HUES64 (cell line): Measurements from ENCODE around the gene MAP7.
"Not testable (repeated sequence)": the region's sequence is repeated elsewhere in the genome, so short reads cannot be mapped to it uniquely, and the experiment has no call there.

Source experiments
- H3K27ac ChIP-seq: 2 replicates; pipeline ENCODE4 v1.7.0; 2013; ENCODE audit warnings: low read depth, low read length, inconsistent platforms
- H3K27me3 ChIP-seq: 2 replicates; pipeline ENCODE4 v1.6.1; 2013; ENCODE audit warnings: mild to moderate bottlenecking, low read length; ENCODE audit not compliant: insufficient read depth
- H3K36me3 ChIP-seq: 2 replicates; pipeline ENCODE4 v1.6.1; 2013; ENCODE audit warnings: mild to moderate bottlenecking, low read length; ENCODE audit not compliant: insufficient read depth
- H3K4me1 ChIP-seq: 2 replicates; pipeline ENCODE4 v1.6.1; 2013; ENCODE audit warnings: mild to moderate bottlenecking, low read length, moderate library complexity; ENCODE audit not compliant: insufficient read depth
- H3K4me3 ChIP-seq: 2 replicates; pipeline ENCODE4 v1.5.1; 2013; ENCODE audit warnings: mild to moderate bottlenecking, low read length, moderate library complexity
- H3K9ac ChIP-seq: 2 replicates; pipeline ENCODE4 v1.6.1; 2013; ENCODE audit warnings: mild to moderate bottlenecking, low read depth, low read length
- H3K9me3 ChIP-seq: 2 replicates; pipeline ENCODE4 v1.6.1; 2013; ENCODE audit warnings: low read depth, low read length; ENCODE audit not compliant: insufficient read depth
- WGBS: fragments of 150-250, 120-280 bp; methylation state at CpG from one replicate; pipeline ENCODE4 v1.1.7; 2013; ENCODE audit warnings: missing lambda C conversion rate; 5-methylcytosine and 5-hydroxymethylcytosine counted together

Gene MAP7

GRCh38 chr6:136315594-136315993, 234.6 kb downstream of the MAP7 start:
- H3K27me3 ChIP-seq = no peaks in the 10 kb centered on the region
- no peak overlapping the region for H3K9ac ChIP-seq
- H3K4me3 ChIP-seq = no peak overlapping the region
- no peaks in the 10 kb centered on the region for H3K9me3 ChIP-seq
- WGBS = 93% methylated on average over 4 of the region's 4 CpGs
- no peak overlapping the region for H3K27ac ChIP-seq
- no peaks in the 10 kb centered on the region for H3K36me3 ChIP-seq
- no peaks in the 10 kb centered on the region for H3K4me1 ChIP-seq

DNA sequence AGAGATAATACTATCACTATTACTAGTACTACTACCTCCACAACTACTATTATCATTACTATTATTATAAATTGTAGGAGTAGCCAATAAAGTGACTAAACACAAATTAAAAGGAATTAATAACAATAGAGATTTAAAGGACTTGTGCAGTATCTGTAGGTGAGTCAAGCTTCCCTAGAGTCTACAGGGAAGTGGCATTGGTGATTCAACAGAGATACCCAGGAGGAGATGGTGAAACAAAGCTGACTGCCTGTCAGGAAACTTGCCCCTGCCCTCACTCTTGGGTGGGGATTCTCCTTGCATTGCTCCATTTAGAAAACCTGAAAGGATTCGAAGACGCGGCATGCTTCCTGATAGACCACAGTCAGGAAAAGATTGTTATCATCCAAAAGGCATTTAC, 237.2 kb downstream of the MAP7 start:
- Histone ChIP-seq H3K27me3 (no peaks in the 10 kb centered on the region), H3K27ac (no peak overlapping the region), H3K9me3 (no peaks in the 10 kb centered on the region), H3K4me3 (no peak overlapping the region), H3K9ac (no peak overlapping the region), H3K4me1 (no peaks in the 10 kb centered on the region), H3K36me3 (no peaks in the 10 kb centered on the region)
- WGBS = 98% methylated on average over 3 of the region's 3 CpGs

DNA sequence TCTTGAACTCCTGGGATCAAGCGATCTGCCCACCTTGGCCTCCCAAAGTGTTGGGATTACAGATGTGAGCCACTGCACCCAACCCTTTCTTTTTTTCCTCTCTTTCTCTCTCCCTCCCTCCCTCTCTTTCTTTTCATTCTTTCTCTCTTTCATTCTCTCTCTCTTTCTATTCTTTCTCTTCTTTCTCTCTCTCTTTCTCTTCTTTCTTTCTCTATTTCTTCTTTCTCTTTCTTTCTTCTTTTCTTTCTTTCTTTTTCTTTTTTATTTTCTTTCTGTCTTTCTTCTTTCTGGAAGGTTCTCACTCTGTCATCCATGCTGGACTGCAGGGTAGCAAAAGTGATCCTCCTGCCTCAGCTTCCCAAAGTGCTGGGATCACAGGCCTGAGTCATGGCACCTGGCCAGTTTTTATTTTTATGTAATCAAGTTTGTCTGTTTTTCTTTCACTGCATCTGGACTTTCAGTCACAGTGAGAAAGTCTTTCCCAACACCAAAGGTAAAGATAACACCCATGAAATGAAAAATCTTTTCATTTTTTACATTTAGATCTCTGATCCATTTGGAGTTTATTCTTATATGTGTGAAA, 240.4 kb downstream of the MAP7 start:
- Histone ChIP-seq H3K36me3 (no peaks in the 10 kb centered on the region), H3K9ac (no peak overlapping the region), H3K4me1 (no peaks in the 10 kb centered on the region), H3K9me3 (no peaks in the 10 kb centered on the region), H3K4me3 (no peak overlapping the region), H3K27me3 (no peaks in the 10 kb centered on the region), H3K27ac (no peak overlapping the region)
- WGBS = 90% methylated on average over 1 of the region's 1 CpG

DNA sequence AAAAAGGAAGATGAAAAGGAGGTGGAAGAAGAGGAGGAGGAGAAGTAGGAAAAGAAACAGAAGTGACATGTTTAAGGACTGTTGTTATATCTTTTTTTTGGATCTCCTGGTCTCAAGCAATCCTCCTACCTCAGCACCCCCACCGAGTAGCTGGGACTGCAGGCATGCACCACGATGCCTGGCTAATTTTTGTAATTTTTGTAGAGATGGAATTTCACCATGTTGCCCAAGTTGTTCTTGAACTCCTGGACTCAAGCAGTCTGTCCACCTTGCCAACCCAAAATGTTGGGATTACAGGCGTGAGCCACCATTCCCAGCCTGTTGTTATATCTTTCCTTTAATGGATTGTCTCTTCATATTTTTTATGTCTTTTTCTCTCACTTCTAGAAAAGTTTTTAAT, 241.1 kb downstream of the MAP7 start:
- H3K27ac ChIP-seq = no peak overlapping the region

DNA sequence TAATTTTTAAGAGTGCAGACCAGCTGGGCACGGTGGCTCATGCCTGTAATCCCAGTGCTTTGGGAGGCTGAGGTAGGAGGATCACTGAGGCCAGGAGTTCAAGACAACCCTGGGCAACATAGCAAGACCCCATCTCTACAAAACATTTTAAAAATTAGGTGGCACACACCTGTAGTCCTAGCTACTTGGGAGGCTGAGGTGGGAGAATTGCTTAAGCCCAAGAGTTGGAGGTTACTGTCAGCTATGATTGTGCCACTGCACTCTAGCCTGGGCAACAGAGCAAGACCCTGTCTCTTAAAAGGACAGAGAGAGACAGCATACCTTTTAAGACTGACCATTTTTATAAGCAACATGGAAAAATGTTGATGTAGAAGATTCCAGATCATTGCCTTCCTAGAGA, 241.8 kb downstream of the MAP7 start:
- not testable (repeated sequence) for H3K9ac ChIP-seq, H3K4me3 ChIP-seq
- 100% methylated on average over 1 of the region's 1 CpG for WGBS

More for the DNA sequence above, 241.1 kb downstream of the MAP7 start:
- 96% methylated on average over 2 of the region's 3 CpGs for WGBS
- Histone ChIP-seq H3K9me3 (no peaks in the 10 kb centered on the region), H3K4me1 (no peaks in the 10 kb centered on the region), H3K27me3 (no peaks in the 10 kb centered on the region), H3K4me3 (no peak overlapping the region), H3K36me3 (no peaks in the 10 kb centered on the region), H3K9ac (no peak overlapping the region)

GRCh38 chr6:136307351-136307750, 242.9 kb downstream of the MAP7 start:
- Histone ChIP-seq H3K9me3 (no peaks in the 10 kb centered on the region), H3K27me3 (no peaks in the 10 kb centered on the region), H3K4me1 (no peaks in the 10 kb centered on the region), H3K27ac (no peak overlapping the region), H3K4me3 (no peak overlapping the region), H3K36me3 (no peaks in the 10 kb centered on the region), H3K9ac (no peak overlapping the region)

More for the DNA sequence above, 241.8 kb downstream of the MAP7 start:
- H3K4me1 ChIP-seq, H3K27ac ChIP-seq, H3K36me3 ChIP-seq, H3K9me3 ChIP-seq, H3K27me3 ChIP-seq: not testable (repeated sequence)

DNA sequence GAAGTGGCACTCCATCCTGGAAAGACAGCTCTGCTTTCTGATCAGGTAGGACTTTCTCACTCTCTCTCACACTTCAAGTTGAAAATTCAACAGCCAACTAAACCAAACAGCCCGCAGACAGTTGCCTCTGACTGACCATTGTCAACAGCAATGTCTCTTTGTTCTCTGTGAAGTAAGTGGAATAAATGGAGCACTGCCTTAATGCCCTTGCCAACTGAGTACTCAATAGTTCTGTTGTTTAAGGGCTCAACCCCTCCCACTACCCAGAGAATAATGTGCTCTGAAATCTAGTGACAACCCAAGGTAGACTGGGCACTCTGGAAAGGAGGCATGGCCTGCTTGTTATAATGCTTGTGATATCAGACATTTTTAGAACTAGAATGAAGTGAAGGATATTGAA, 243.8 kb downstream of the MAP7 start:
- Histone ChIP-seq H3K27me3 (no peaks in the 10 kb centered on the region), H3K36me3 (no peaks in the 10 kb centered on the region), H3K4me1 (no peaks in the 10 kb centered on the region), H3K27ac (no peak overlapping the region), H3K9me3 (no peaks in the 10 kb centered on the region), H3K4me3 (no peak overlapping the region), H3K9ac (no peak overlapping the region)
- 92% methylated on average over 1 of the region's 1 CpG for WGBS

- Histone ChIP-seq H3K9ac (no peak overlapping the region), H3K36me3 (no peaks in the 10 kb centered on the region), H3K4me1 (no peaks in the 10 kb centered on the region), H3K27me3 (no peaks in the 10 kb centered on the region), H3K4me3 (no peak overlapping the region), H3K9me3 (no peaks in the 10 kb centered on the region), H3K27ac (no peak overlapping the region)
- 93% methylated on average over 4 of the region's 4 CpGs for WGBS
Measured at GRCh38 chr6:136304410-136304809, 245.8 kb downstream of the MAP7 start.

DNA sequence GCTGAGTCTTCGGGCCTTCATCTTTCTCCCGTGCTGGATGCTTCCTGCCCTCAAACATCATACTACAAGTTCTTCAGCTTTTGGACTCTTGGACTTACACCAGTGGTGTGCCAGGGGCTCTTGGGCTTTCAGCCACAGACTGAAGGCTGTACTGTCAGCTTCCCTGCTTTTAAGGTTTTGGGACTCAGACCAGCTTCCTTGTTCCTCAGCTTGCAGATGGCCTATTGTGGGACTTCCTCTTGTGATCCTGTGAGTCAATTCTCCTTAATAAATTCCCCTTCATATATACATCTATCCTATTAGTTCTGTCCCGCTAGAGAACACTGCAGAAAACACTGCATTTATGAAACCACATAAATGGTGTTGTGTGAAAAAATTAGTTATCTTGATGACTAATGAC, 246.7 kb downstream of the MAP7 start:
- Histone ChIP-seq H3K9ac (no peak overlapping the region), H3K4me3 (no peak overlapping the region), H3K9me3 (no peaks in the 10 kb centered on the region), H3K36me3 (no peaks in the 10 kb centered on the region), H3K27ac (no peak overlapping the region), H3K4me1 (no peaks in the 10 kb centered on the region), H3K27me3 (no peaks in the 10 kb centered on the region)
- WGBS = 92% methylated on average over 3 of the region's 3 CpGs

GRCh38 chr6:136294621-136295020, 255.6 kb downstream of the MAP7 start:
- Histone ChIP-seq H3K4me3 (no peak overlapping the region), H3K36me3 (no peaks in the 10 kb centered on the region), H3K27ac (no peak overlapping the region), H3K4me1 (peaks cover 7% of the 10 kb centered on the region), H3K27me3 (no peaks in the 10 kb centered on the region), H3K9ac (no peak overlapping the region), H3K9me3 (no peaks in the 10 kb centered on the region)
- WGBS = 93% methylated on average over 3 of the region's 3 CpGs
